Measurements from ENCODE around the gene TNIK. TPM values are rescaled to one million over a fixed set of nuclear protein-coding genes. Genes with fewer than 3 reads are reported as not detected.

Gene TNIK
- total and polyA plus RNA-seq, 10 of the 15 experiments (the other 5 are each of a cell fraction or from before 2014, with no cell fraction given) = 13.9 to 74.3 (median 48.2) TPM

DNA sequence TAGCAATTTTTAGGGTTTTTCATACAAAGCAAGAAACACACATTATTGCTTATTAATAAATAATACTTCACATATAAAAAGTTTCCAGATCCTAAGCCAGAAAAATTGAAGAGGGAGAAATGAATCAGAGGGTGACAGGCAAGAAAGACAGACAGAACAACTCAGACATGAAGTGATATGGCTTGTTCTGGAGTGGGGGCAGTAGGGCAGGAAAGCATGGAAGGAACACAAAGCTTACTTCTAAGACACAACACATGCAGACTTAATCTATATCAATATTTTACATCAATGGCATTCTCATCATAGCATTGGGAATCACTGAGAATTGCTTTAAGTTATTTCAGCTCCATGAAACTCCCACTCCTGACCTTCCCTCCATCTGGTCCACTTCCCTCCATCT is 24.4 kb downstream of the TNIK start:
- ChIA-PET RAD21 (ENCODE audit: unreplicated experiment) (interaction anchor here (1.0 to 2.8 kb wide), 4 partner anchors 10 to 88 kb away, joined by 3 to 15 read pairs (median 8); no protein-coding TSS in a partner anchor), CTCF (interaction anchor here (0.9 to 2.2 kb wide), 6 partner anchors 9 to 37 kb away, joined by 3 to 6 read pairs (median 4); no protein-coding TSS in a partner anchor), SMC1A (ENCODE audit: uncharacterized antibody, unreplicated experiment) (interaction anchor here (0.6 to 3.0 kb wide), 7 partner anchors 11 to 81 kb away, joined by 3 to 20 read pairs (median 7); no protein-coding TSS in a partner anchor), POLR2A (no interaction called here)
- no peak overlapping the region for H3K9ac ChIP-seq (ENCODE audit: control insufficient read depth, insufficient read depth, low read length)
- H3K4me3 ChIP-seq = no peak overlapping the region
- H3K79me2 ChIP-seq (ENCODE audit: control insufficient read depth, insufficient read depth, low read length) = peaks cover 88% of the 10 kb centered on the region
- DNase-seq (ENCODE audit: low read depth, low spot score) = no peak
- H3K4me1 ChIP-seq (ENCODE audit: control insufficient read depth, insufficient read depth, low read length) = peaks cover 11% of the 10 kb centered on the region
- H3K4me2 ChIP-seq (ENCODE audit: control insufficient read depth, insufficient read depth) = no peak overlapping the region
- no peak for FAIRE-seq
- no peak overlapping the region for H2AFZ ChIP-seq (ENCODE audit: control insufficient read depth, low read depth, low read length)
- in situ Hi-C loops (cut with MboI) = no loop called here
- no peaks in the 10 kb centered on the region; a peak in 1 of 4 replicates for H3K36me3 ChIP-seq (ENCODE audit: control insufficient read depth in 2 of 2, insufficient read depth in 2 of 2, low read length in 1 of 2)
- peaks cover 4% of the 10 kb centered on the region; the same call in 1 of the 3 replicates for H3K9me3 ChIP-seq (replicated peaks; ENCODE audit: control insufficient read depth, insufficient read depth, low read length)
- intact Hi-C loops (cut with micrococcal nuclease; ENCODE audit: unreplicated experiment) = no loop called here
- no peak for TF ChIP-seq NRF1 (conservative IDR thresholded peaks at IDR 0.05; ENCODE audit: low read depth, low read length)
- ATAC-seq = peak; percentile 7; the same call in 2 of the 3 replicates
- BruUV-seq (replicated peaks) = no TSS peak
- H3K27ac ChIP-seq (ENCODE audit: control insufficient read depth, insufficient read depth) = no peak overlapping the region
- H4K20me1 ChIP-seq (ENCODE audit: control insufficient read depth, insufficient read depth) = no peaks in the 10 kb centered on the region
- no peaks in the 10 kb centered on the region for H3K27me3 ChIP-seq (replicated peaks in 1 of 2; ENCODE audit: control insufficient read depth in 2 of 2, insufficient read depth in 2 of 2, low read length in 1 of 2)

DNA sequence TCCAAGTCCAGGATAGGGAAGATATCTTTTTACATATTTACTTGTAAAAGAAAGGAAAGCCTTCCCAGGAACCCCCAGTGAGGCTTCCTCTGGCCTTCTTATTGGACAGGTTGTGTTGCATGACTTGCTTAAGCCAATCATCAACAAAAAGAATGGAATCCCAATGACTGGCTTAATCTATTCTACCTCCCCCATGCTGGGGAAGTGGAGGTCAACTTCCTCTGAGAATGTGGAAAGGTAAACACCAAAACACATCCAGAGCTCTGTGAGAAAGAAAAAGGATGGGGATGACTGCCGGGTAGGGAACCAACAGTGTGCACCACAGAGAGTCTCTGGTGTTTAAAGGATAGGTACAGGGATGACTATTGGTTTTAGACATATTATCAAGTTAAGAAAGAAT is 25.1 kb downstream of the TNIK start:
- Histone ChIP-seq H3K9me3 (replicated peaks; ENCODE audit: control insufficient read depth, insufficient read depth, low read length) (peaks cover 4% of the 10 kb centered on the region; the same call in 1 of the 3 replicates), H2AFZ (ENCODE audit: control insufficient read depth, low read depth, low read length) (no peak overlapping the region), H3K4me3 (no peak overlapping the region), H3K4me1 (ENCODE audit: control insufficient read depth, insufficient read depth, low read length) (peaks cover 13% of the 10 kb centered on the region), H3K36me3 (ENCODE audit: control insufficient read depth in 2 of 2, insufficient read depth in 2 of 2, low read length in 1 of 2) (no peaks in the 10 kb centered on the region; a peak in 1 of 4 replicates), H3K9ac (ENCODE audit: control insufficient read depth, insufficient read depth, low read length) (no peak overlapping the region), H3K4me2 (ENCODE audit: control insufficient read depth, insufficient read depth) (no peak overlapping the region), H3K27me3 (replicated peaks in 1 of 2; ENCODE audit: control insufficient read depth in 2 of 2, insufficient read depth in 2 of 2, low read length in 1 of 2) (no peaks in the 10 kb centered on the region), H4K20me1 (ENCODE audit: control insufficient read depth, insufficient read depth) (no peaks in the 10 kb centered on the region), H3K79me2 (ENCODE audit: control insufficient read depth, insufficient read depth, low read length) (peaks cover 88% of the 10 kb centered on the region), H3K27ac (ENCODE audit: control insufficient read depth, insufficient read depth) (no peak overlapping the region)
- ChIA-PET CTCF (interaction anchor here (0.9 kb wide), 1 partner anchor 13 kb away, joined by 3 read pairs; no protein-coding TSS in a partner anchor), RAD21 (ENCODE audit: unreplicated experiment) (interaction anchor here (2.8 kb wide), 1 partner anchor 11 kb away, joined by 15 read pairs; no protein-coding TSS in a partner anchor), POLR2A (no interaction called here), SMC1A (ENCODE audit: uncharacterized antibody, unreplicated experiment) (interaction anchor here (1.6 kb wide), 1 partner anchor 28 kb away, joined by 3 read pairs; no protein-coding TSS in a partner anchor)
- intact Hi-C loops (cut with micrococcal nuclease; ENCODE audit: unreplicated experiment) (no loop called here), in situ Hi-C loops (cut with MboI) (no loop called here)
- no peak for FAIRE-seq
- BruUV-seq (replicated peaks) = no TSS peak
- 50% methylated on average over 1 of the region's 1 CpG for WGBS (ENCODE audit: insufficient coverage, insufficient replicate concordance, low lambda C conversion rate, missing lambda C conversion rate)
- ATAC-seq = no peak
- no peak for DNase-seq (ENCODE audit: low read depth, low spot score)
- TF ChIP-seq LARP7 (IDR thresholded peaks at IDR 0.05) (no peak), ZNF384 (IDR thresholded peaks at IDR 0.05; ENCODE audit: borderline replicate concordance, low read depth, low read length) (no peak), KAT2A (conservative IDR thresholded peaks at IDR 0.05; ENCODE audit: control insufficient read depth, low read depth, low read length) (no peak), GABPA (IDR thresholded peaks at IDR 0.05; ENCODE audit: low read depth) (no peak), EED (IDR thresholded peaks at IDR 0.05; ENCODE audit: low read depth) (no peak), NRF1 (conservative IDR thresholded peaks at IDR 0.05; ENCODE audit: low read depth, low read length) (no peak), TAF1 (IDR thresholded peaks at IDR 0.05; ENCODE audit: borderline replicate concordance, low read depth, low read length) (no peak), FOXM1 (IDR thresholded peaks at IDR 0.05; ENCODE audit: low read depth, low read length) (no peak)
- TF ChIP-seq, protein P1, sequence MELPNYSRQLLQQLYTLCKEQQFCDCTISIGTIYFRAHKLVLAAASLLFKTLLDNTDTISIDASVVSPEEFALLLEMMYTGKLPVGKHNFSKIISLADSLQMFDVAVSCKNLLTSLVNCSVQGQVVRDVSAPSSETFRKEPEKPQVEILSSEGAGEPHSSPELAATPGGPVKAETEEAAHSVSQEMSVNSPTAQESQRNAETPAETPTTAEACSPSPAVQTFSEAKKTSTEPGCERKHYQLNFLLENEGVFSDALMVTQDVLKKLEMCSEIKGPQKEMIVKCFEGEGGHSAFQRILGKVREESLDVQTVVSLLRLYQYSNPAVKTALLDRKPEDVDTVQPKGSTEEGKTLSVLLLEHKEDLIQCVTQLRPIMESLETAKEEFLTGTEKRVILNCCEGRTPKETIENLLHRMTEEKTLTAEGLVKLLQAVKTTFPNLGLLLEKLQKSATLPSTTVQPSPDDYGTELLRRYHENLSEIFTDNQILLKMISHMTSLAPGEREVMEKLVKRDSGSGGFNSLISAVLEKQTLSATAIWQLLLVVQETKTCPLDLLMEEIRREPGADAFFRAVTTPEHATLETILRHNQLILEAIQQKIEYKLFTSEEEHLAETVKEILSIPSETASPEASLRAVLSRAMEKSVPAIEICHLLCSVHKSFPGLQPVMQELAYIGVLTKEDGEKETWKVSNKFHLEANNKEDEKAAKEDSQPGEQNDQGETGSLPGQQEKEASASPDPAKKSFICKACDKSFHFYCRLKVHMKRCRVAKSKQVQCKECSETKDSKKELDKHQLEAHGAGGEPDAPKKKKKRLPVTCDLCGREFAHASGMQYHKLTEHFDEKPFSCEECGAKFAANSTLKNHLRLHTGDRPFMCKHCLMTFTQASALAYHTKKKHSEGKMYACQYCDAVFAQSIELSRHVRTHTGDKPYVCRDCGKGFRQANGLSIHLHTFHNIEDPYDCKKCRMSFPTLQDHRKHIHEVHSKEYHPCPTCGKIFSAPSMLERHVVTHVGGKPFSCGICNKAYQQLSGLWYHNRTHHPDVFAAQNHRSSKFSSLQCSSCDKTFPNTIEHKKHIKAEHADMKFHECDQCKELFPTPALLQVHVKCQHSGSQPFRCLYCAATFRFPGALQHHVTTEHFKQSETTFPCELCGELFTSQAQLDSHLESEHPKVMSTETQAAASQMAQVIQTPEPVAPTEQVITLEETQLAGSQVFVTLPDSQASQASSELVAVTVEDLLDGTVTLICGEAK (IDR thresholded peaks at IDR 0.05; ENCODE audit: borderline replicate concordance) = no peak
- TF ChIP-seq, protein P2, sequence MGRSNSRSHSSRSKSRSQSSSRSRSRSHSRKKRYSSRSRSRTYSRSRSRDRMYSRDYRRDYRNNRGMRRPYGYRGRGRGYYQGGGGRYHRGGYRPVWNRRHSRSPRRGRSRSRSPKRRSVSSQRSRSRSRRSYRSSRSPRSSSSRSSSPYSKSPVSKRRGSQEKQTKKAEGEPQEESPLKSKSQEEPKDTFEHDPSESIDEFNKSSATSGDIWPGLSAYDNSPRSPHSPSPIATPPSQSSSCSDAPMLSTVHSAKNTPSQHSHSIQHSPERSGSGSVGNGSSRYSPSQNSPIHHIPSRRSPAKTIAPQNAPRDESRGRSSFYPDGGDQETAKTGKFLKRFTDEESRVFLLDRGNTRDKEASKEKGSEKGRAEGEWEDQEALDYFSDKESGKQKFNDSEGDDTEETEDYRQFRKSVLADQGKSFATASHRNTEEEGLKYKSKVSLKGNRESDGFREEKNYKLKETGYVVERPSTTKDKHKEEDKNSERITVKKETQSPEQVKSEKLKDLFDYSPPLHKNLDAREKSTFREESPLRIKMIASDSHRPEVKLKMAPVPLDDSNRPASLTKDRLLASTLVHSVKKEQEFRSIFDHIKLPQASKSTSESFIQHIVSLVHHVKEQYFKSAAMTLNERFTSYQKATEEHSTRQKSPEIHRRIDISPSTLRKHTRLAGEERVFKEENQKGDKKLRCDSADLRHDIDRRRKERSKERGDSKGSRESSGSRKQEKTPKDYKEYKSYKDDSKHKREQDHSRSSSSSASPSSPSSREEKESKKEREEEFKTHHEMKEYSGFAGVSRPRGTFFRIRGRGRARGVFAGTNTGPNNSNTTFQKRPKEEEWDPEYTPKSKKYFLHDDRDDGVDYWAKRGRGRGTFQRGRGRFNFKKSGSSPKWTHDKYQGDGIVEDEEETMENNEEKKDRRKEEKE (IDR thresholded peaks at IDR 0.05) = no peak

All from GM12878 (cell line).